Stomach (tissue), 4 donors: ENCODE data around the gene UBE2I.

ENCODE experiments used
- CTCF ChIP-seq, 7 experiments: fragments of 450-650 bp in 4 of 7; fragments of 200-600 bp in 3 of 7; sonication (generic) in 3 of 7; IDR thresholded peaks; one replicate each; pipeline ENCODE4 v1.5.1; 2016 to 2019; ENCODE audit warnings: antibody characterized with exemption in 7 of 7, control low read depth in 2 of 7, mild to moderate bottlenecking in 1 of 7
- POLR2A ChIP-seq, 4 donors: fragments of 450-650 bp; IDR thresholded peaks; one replicate each; pipeline ENCODE4 v1.6.1; 2016; ENCODE audit warnings: antibody characterized with exemption in 4 of 4, control low read depth in 2 of 4, mild to moderate bottlenecking in 1 of 4, moderate library complexity in 1 of 4
- POLR2AphosphoS5 ChIP-seq, 3 donors: sonication (generic); formaldehyde crosslinking; IDR thresholded peaks; one replicate each; pipeline ENCODE4 v1.6.1; 2016; ENCODE audit warnings: antibody characterized with exemption in 3 of 3

- no peak for TF ChIP-seq CTCF (IDR thresholded peaks at IDR 0.05)
- TF ChIP-seq POLR2A (IDR thresholded peaks at IDR 0.05) = no peak
- TF ChIP-seq POLR2AphosphoS5 (IDR thresholded peaks at IDR 0.05) = no peak
These were observed 4.4 kb downstream of the UBE2I start for GRCh38 chr16:1313721-1314369.
